Trophoblast cell (in vitro differentiated cells and primary cell): ENCODE results near the gene RPRML.

Experiments
- DNase-seq, 2 donors: peaks; one replicate each; pipeline ENCODE4 v3.0.0-alpha.2; 2016
- H2AFZ ChIP-seq: 2 replicates; pipeline ENCODE4 v1.6.1; 2013; ENCODE audit warnings: low read length, moderate library complexity, mild to moderate bottlenecking; ENCODE audit not compliant: insufficient read depth, poor library complexity
- H2AK5ac ChIP-seq: 2 replicates; pipeline ENCODE4 v1.6.1; 2013; ENCODE audit warnings: mild to moderate bottlenecking, low read length
- H2BK120ac ChIP-seq: 2 replicates; pipeline ENCODE4 v1.6.1; 2013; ENCODE audit warnings: low read length, mild to moderate bottlenecking, moderate library complexity; ENCODE audit not compliant: insufficient read depth, poor library complexity
- H2BK12ac ChIP-seq: 2 replicates; pipeline ENCODE4 v1.6.1; 2013; ENCODE audit warnings: mild to moderate bottlenecking, low read length, moderate library complexity
- H2BK5ac ChIP-seq: 2 replicates; pipeline ENCODE4 v1.6.1; 2013; ENCODE audit warnings: low read length, low read depth, moderate library complexity, mild to moderate bottlenecking; ENCODE audit not compliant: poor library complexity
- H3K14ac ChIP-seq: 2 replicates; pipeline ENCODE4 v1.6.1; 2013; ENCODE audit warnings: mild to moderate bottlenecking, low read length
- H3K18ac ChIP-seq: 2 replicates; pipeline ENCODE4 v1.6.1; 2013; ENCODE audit warnings: mild to moderate bottlenecking, low read length
- H3K23ac ChIP-seq: 2 replicates; pipeline ENCODE4 v1.6.1; 2013; ENCODE audit warnings: low read length
- H3K27ac ChIP-seq: 2 replicates; pipeline ENCODE4 v1.5.1; 2013; ENCODE audit warnings: low read depth, mild to moderate bottlenecking, inconsistent platforms, low read length, moderate library complexity
- H3K27me3 ChIP-seq: 2 replicates; pipeline ENCODE4 v1.6.1; 2013; ENCODE audit warnings: inconsistent platforms, mild to moderate bottlenecking, low read length, moderate library complexity; ENCODE audit not compliant: insufficient read depth
- H3K36me3 ChIP-seq, 2 experiments: 1 replicate in 1 of 2; 2 replicates in 1 of 2; pipeline ENCODE4 v1.6.1; 2013; ENCODE audit warnings: low read length in 2 of 2, mild to moderate bottlenecking in 2 of 2, moderate library complexity in 1 of 2; ENCODE audit not compliant: insufficient read depth in 2 of 2, control insufficient read depth in 1 of 2
- H3K4ac ChIP-seq: 2 replicates; pipeline ENCODE4 v1.6.1; 2013; ENCODE audit warnings: low read depth, mild to moderate bottlenecking, low read length, moderate library complexity
- H3K4me1 ChIP-seq, 2 experiments: 1 replicate in 1 of 2; 2 replicates in 1 of 2; pipeline ENCODE4 v1.6.1; 2013; ENCODE audit warnings: low read length in 2 of 2, mild to moderate bottlenecking in 2 of 2, moderate library complexity in 1 of 2; ENCODE audit not compliant: insufficient read depth in 2 of 2, control insufficient read depth in 1 of 2
- H3K4me2 ChIP-seq: 2 replicates; pipeline ENCODE4 v1.6.1; 2013; ENCODE audit warnings: inconsistent platforms, mild to moderate bottlenecking, low read length, moderate library complexity
- H3K4me3 ChIP-seq: 2 replicates; pipeline ENCODE4 v1.5.1; 2013; ENCODE audit warnings: mild to moderate bottlenecking, low read depth, low read length, inconsistent platforms
- H3K79me1 ChIP-seq: one replicate; pipeline ENCODE4 v1.6.1; 2013; ENCODE audit warnings: low read length
- H3K79me2 ChIP-seq: 2 replicates; pipeline ENCODE4 v1.6.1; 2013; ENCODE audit warnings: low read length, mild to moderate bottlenecking; ENCODE audit not compliant: control insufficient read depth, insufficient read depth, poor library complexity
- H3K9ac ChIP-seq: 2 replicates; pipeline ENCODE4 v1.6.1; 2013; ENCODE audit warnings: mild to moderate bottlenecking, low read length
- H3K9me3 ChIP-seq: 2 replicates; pipeline ENCODE4 v1.6.1; 2013; ENCODE audit warnings: low read depth, mild to moderate bottlenecking, control low read depth, inconsistent platforms, low read length; ENCODE audit not compliant: insufficient read depth
- H4K12ac ChIP-seq: 2 replicates; pipeline ENCODE4 v1.6.1; 2013; ENCODE audit warnings: low read depth, mild to moderate bottlenecking, low read length, moderate library complexity
- H4K8ac ChIP-seq: 2 replicates; pipeline ENCODE4 v1.6.1; 2013; ENCODE audit warnings: low read depth, mild to moderate bottlenecking, low read length, moderate library complexity
- H4K91ac ChIP-seq: one replicate; pipeline ENCODE4 v1.6.1; 2013; ENCODE audit warnings: low read depth, mild to moderate bottlenecking, low read length, moderate library complexity
- WGBS: extraction: QIAGEN DNeasy Blood & Tissue Kit; methylation state at CpG from one replicate; pipeline ENCODE4 v1.1.7; 2013; ENCODE audit warnings: missing lambda C conversion rate; ENCODE audit not compliant: insufficient read length, insufficient coverage; ENCODE audit errors: extremely low coverage; 5-methylcytosine and 5-hydroxymethylcytosine counted together

The RPRML gene

DNA sequence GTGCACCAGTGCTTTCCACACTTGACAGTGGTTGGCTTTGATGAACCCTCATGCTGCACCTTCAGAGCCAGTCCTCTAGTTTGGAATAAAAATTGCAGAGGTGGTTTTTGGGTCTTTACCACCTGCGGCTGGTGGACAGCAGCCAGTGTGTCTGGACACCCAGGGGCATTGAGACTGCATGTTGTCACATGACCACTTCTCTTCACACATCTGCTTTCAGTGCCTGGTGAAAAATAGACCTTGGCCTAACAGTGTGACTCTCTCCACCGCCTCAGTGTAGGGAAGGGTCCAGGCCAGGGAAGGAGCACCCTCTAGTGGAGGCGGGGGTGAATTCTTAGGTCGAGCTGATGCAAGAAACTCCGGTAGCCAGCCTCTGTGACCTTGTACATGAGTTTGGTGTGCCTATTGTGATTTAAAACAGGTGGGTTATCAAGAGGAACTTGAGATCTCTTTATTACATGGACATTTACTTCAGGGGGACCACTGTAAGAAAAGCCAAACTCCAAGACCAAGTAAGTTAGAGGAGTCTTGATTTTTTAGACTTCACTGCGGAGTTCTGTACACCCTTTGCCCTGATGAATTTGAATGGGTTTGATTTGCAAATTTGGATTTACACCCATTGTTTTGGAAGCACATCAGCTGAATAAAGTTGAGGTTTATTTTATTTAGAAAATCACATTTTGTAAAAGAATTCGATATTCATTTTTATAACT lies 38.2 kb downstream of the RPRML start:
- DNase-seq, result peak; percentile 59 to 87
- Histone ChIP-seq H3K18ac (peak overlapping the region; percentile 8), H3K9me3 (no peaks in the 10 kb centered on the region), H3K79me1 (peaks cover 32% of the 10 kb centered on the region), H3K4me1 (peaks cover 35 to 36% of the 10 kb centered on the region in 2 experiments), H2AK5ac (no peak overlapping the region), H4K12ac (no peak overlapping the region), H3K4ac (no peak overlapping the region), H4K8ac (peak overlapping the region; percentile 1), H3K4me3 (no peak overlapping the region), H3K36me3 (peaks cover 32 to 47% of the 10 kb centered on the region in 2 experiments), H3K14ac (no peak overlapping the region), H2BK120ac (no peak overlapping the region), H3K4me2 (no peak overlapping the region), H2BK12ac (no peak overlapping the region), H3K9ac (no peak overlapping the region), H3K23ac (no peak overlapping the region), H3K27ac (no peak overlapping the region), H3K27me3 (no peaks in the 10 kb centered on the region), H4K91ac (peak overlapping the region; percentile 63), H3K79me2 (peaks cover 2% of the 10 kb centered on the region), H2AFZ (no peak overlapping the region), H2BK5ac (no peak overlapping the region)
- WGBS, result no CpG with 5 or more reads among the region's 7 CpGs

DNA sequence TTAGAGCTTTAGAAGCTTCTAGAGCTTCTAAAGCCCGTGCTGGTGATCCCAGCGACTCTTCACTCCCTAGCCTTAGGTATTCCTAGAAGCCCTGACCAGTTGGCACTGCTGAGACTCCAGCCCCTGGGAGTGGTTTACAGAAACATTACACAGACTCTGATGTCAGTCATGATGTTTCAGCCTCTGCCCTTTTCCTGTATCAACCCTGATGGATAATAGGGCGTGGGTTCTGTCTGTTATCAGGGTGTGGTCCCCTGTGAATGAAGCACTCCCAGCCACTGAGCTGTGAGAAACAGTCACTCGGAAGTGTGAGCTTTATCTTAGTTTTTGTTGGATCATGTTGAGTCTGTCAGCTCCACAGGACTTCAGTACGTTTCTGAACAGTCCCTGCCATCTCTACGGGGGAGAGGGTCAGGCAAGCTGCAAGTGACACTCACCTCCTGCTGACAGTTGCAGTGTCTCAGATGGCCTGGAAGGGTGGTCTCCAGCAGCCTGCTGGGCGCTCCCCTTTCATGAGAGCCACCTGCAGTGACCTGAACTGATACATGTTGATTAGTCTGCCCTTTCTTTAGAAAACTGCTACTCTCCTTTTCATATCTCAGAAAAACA lies 43.3 kb downstream of the RPRML start:
- Histone ChIP-seq H3K18ac (peak overlapping the region; percentile 62), H3K23ac (no peak overlapping the region)

DNA sequence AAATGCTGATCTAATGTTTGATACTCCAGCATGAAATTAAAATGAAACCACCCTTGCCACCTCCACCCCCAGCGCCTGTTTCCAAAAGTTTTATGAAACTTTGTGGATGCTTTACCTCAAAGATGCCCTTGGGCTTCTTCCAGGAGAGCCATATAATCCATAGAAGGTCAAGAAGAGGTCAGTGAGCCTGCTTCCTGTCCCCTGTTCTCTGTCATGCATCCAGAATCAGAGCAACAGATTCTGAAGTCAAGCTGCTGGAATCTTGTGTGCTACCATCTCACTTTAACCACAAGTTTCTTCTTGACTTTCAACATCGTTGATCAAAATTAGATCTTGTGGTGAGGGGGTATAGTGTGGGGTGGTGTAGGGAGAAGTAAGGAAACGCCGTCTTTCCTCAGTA lies 47.5 kb downstream of the RPRML start:
- Histone ChIP-seq H3K18ac (no peak overlapping the region), H3K4me3 (no peak overlapping the region), H3K9ac (no peak overlapping the region), H2AK5ac (no peak overlapping the region), H4K12ac (no peak overlapping the region), H3K4me2 (peak overlapping the region; percentile 40), H3K4me1 (peaks cover 23 to 44% of the 10 kb centered on the region in 2 experiments), H3K27me3 (no peaks in the 10 kb centered on the region), H3K4ac (peak overlapping the region; percentile 2), H3K9me3 (no peaks in the 10 kb centered on the region), H3K79me2 (peaks cover 19% of the 10 kb centered on the region), H3K23ac (no peak overlapping the region), H4K8ac (peak overlapping the region; percentile 55), H3K79me1 (peaks cover 49% of the 10 kb centered on the region), H2AFZ (no peak overlapping the region), H2BK120ac (peak overlapping the region; percentile 78), H3K36me3 (peaks cover 25 to 35% of the 10 kb centered on the region in 2 experiments), H3K14ac (peak overlapping the region; percentile 52), H4K91ac (peak overlapping the region; percentile 86), H2BK5ac (peak overlapping the region; percentile 76), H2BK12ac (peak overlapping the region; percentile 10), H3K27ac (peak overlapping the region; percentile 89)
- DNase-seq, result no peak
- no CpG with 5 or more reads among the region's 4 CpGs for WGBS

More for the DNA sequence above, 43.3 kb downstream of the RPRML start:
- H3K4me1 ChIP-seq, result peaks cover 10 to 29% of the 10 kb centered on the region in 2 experiments
- H2BK5ac ChIP-seq, result no peak overlapping the region
- no peak overlapping the region for H3K4me2 ChIP-seq
- H3K79me2 ChIP-seq, result peaks cover 9% of the 10 kb centered on the region
- no peak overlapping the region for H2AFZ ChIP-seq
- DNase-seq, result no peak
- peak overlapping the region; percentile 31 for H2BK12ac ChIP-seq
- H3K4me3 ChIP-seq, result no peak overlapping the region
- WGBS, result no CpG with 5 or more reads among the region's 7 CpGs
- H2BK120ac ChIP-seq, result peak overlapping the region; percentile 23
- no peak overlapping the region for H3K9ac ChIP-seq
- no peak overlapping the region for H3K4ac ChIP-seq
- no peak overlapping the region for H3K27ac ChIP-seq
- no peaks in the 10 kb centered on the region for H3K27me3 ChIP-seq
- peaks cover 45 to 67% of the 10 kb centered on the region in 2 experiments for H3K36me3 ChIP-seq
- H3K79me1 ChIP-seq, result peaks cover 43% of the 10 kb centered on the region
- no peak overlapping the region for H3K14ac ChIP-seq
- no peak overlapping the region for H4K12ac ChIP-seq
- no peak overlapping the region for H4K8ac ChIP-seq
- H2AK5ac ChIP-seq, result peak overlapping the region; percentile 59
- H3K9me3 ChIP-seq, result no peaks in the 10 kb centered on the region
- peak overlapping the region; percentile 51 for H4K91ac ChIP-seq

DNA sequence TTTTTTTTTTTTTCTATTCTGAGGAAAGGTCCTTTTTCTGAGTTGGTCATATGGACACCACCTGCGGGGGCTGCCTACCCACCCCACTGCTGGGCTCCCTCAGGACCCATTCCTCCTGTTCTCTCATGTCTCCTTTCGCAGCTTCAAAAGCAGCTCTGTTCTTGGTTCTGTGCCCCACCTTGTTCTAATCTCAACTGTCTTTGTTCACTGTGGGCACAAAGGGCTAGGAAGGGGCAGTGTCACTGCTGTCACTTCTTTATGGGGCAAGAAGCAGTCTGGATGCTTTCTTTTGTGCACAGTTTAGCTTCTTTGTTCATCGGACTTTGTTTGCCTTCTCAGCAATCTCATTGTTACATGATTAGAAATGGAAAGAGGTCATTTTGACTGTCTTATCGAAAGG lies 49.0 kb downstream of the RPRML start:
- Histone ChIP-seq H3K4me1 (peaks cover 23 to 49% of the 10 kb centered on the region in 2 experiments), H3K27me3 (no peaks in the 10 kb centered on the region), H3K9ac (no peak overlapping the region), H3K4ac (peak overlapping the region; percentile 75), H2BK12ac (peak overlapping the region; percentile 78), H2AFZ (peak overlapping the region; percentile 75), H3K18ac (peak overlapping the region; percentile 88), H3K9me3 (no peaks in the 10 kb centered on the region), H3K23ac (no peak overlapping the region), H4K91ac (peak overlapping the region; percentile 99), H4K8ac (peak overlapping the region; percentile 81), H2BK120ac (peak overlapping the region; percentile 98), H2AK5ac (peak overlapping the region; percentile 69), H3K4me3 (no peak overlapping the region), H3K79me1 (peaks cover 48% of the 10 kb centered on the region), H3K27ac (peak overlapping the region; percentile 98), H4K12ac (peak overlapping the region; percentile 57), H2BK5ac (peak overlapping the region; percentile 96), H3K4me2 (no peak overlapping the region), H3K36me3 (peaks cover 15 to 23% of the 10 kb centered on the region in 2 experiments), H3K79me2 (peaks cover 19% of the 10 kb centered on the region), H3K14ac (peak overlapping the region; percentile 93)
- no peak for DNase-seq
- WGBS, result no CpG with 5 or more reads among the region's 4 CpGs
